ENCODE data around the gene KRR1.
"Not testable (repeated sequence)": the region's sequence is repeated elsewhere in the genome, so short reads cannot be mapped to it uniquely, and the experiment has no call there.

KRR1 gene

DNA sequence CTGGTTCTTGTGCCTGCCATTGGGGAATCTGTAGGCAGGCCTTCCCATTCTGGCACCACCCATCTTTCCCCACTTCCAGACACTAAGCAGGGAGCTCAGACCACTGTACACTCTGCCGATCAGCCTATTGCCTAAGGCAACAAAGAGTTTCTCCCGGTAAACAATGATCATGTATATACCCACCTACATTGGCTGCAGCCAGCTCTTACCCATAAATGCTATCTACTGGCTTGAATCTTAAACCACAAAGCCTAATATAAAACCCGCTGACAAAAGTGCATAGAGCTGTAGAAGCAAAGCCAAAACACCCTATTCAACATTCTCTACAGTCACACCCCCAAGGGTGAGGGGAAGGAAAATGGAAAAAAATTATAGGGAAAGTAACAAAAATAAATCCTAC is 51.7 kb downstream of the KRR1 start:
- Histone ChIP-seq H3K27me3 (ENCODE audit: insufficient read depth, low read length) (no peaks in the 10 kb centered on the region), H4K12ac (ENCODE audit: low read depth, low read length) (no peak overlapping the region), H4K91ac (ENCODE audit: low read depth, low read length) (no peak overlapping the region), H4K8ac (ENCODE audit: low read depth, low read length) (no peak overlapping the region), H3K4me1 (ENCODE audit: control insufficient read depth in 1 of 2, insufficient read depth in 2 of 2, low read length in 2 of 2) (no peaks in the 10 kb centered on the region), H3K18ac (ENCODE audit: low read length) (no peak overlapping the region), H2BK12ac (ENCODE audit: low read length) (no peak overlapping the region), H2AFZ (ENCODE audit: insufficient read depth, low read length, poor library complexity) (no peak overlapping the region), H3K79me1 (ENCODE audit: low read length) (no peaks in the 10 kb centered on the region), H2AK5ac (ENCODE audit: low read length) (no peak overlapping the region), H3K79me2 (ENCODE audit: control insufficient read depth, insufficient read depth, low read length, poor library complexity) (no peaks in the 10 kb centered on the region), H3K4me2 (ENCODE audit: low read length) (no peak overlapping the region), H3K9me3 (ENCODE audit: insufficient read depth, low read depth, low read length) (peaks cover 2% of the 10 kb centered on the region), H3K36me3 (ENCODE audit: control insufficient read depth in 1 of 2, insufficient read depth in 2 of 2, low read length in 2 of 2) (no peaks in the 10 kb centered on the region), H2BK120ac (ENCODE audit: insufficient read depth, low read length, poor library complexity) (no peak overlapping the region), H3K14ac (ENCODE audit: low read length) (no peak overlapping the region), H3K23ac (ENCODE audit: low read length) (no peak overlapping the region), H3K4me3 (ENCODE audit: low read depth, low read length) (no peak overlapping the region), H3K4ac (ENCODE audit: low read depth, low read length) (no peak overlapping the region), H3K9ac (ENCODE audit: low read length) (no peak overlapping the region), H2BK5ac (ENCODE audit: low read depth, low read length, poor library complexity) (no peak overlapping the region), H3K27ac (ENCODE audit: low read depth, low read length) (no peak overlapping the region)
- WGBS (ENCODE audit: extremely low coverage, insufficient coverage, insufficient read length): no CpG with 5 or more reads among the region's 3 CpGs
- no peak for DNase-seq

DNA sequence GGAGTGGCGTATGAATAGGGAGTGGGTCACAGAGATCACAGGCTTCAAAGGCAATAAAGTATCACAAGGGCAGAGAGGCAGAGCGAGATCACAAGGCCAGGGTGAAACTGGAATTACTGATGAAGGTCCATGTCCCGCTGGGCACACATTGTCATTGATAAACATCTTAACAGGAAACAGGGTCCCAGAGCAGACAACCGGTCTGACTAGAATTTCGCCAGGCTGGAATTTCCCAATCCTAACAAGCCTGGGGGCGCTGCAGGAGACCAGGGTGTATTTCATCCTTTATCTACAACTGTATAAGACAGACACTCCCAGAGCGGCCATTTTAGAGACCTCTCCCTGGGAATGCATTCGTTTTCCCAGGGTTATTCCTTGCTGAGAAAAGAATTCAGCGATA is 53.5 kb downstream of the KRR1 start:
- H3K36me3 ChIP-seq (ENCODE audit: control insufficient read depth in 1 of 2, insufficient read depth in 2 of 2, low read length in 2 of 2); H3K9me3 ChIP-seq (ENCODE audit: insufficient read depth, low read depth, low read length); H3K27me3 ChIP-seq (ENCODE audit: insufficient read depth, low read length); H2BK12ac ChIP-seq (ENCODE audit: low read length); H2BK120ac ChIP-seq (ENCODE audit: insufficient read depth, low read length, poor library complexity); H3K4me1 ChIP-seq (ENCODE audit: control insufficient read depth in 1 of 2, insufficient read depth in 2 of 2, low read length in 2 of 2); H4K8ac ChIP-seq (ENCODE audit: low read depth, low read length); H3K79me2 ChIP-seq (ENCODE audit: control insufficient read depth, insufficient read depth, low read length, poor library complexity); H3K27ac ChIP-seq (ENCODE audit: low read depth, low read length); H2BK5ac ChIP-seq (ENCODE audit: low read depth, low read length, poor library complexity); H3K23ac ChIP-seq (ENCODE audit: low read length); H2AFZ ChIP-seq (ENCODE audit: insufficient read depth, low read length, poor library complexity); H3K79me1 ChIP-seq (ENCODE audit: low read length); H3K4me3 ChIP-seq (ENCODE audit: low read depth, low read length); H3K4me2 ChIP-seq (ENCODE audit: low read length); H3K18ac ChIP-seq (ENCODE audit: low read length); H2AK5ac ChIP-seq (ENCODE audit: low read length); H3K14ac ChIP-seq (ENCODE audit: low read length); H3K9ac ChIP-seq (ENCODE audit: low read length); H4K91ac ChIP-seq (ENCODE audit: low read depth, low read length); H4K12ac ChIP-seq (ENCODE audit: low read depth, low read length); H3K4ac ChIP-seq (ENCODE audit: low read depth, low read length): not testable (repeated sequence)
- DNase-seq: peak; percentile 36 to 69
- no CpG with 5 or more reads among the region's 9 CpGs for WGBS (ENCODE audit: extremely low coverage, insufficient coverage, insufficient read length)

DNA sequence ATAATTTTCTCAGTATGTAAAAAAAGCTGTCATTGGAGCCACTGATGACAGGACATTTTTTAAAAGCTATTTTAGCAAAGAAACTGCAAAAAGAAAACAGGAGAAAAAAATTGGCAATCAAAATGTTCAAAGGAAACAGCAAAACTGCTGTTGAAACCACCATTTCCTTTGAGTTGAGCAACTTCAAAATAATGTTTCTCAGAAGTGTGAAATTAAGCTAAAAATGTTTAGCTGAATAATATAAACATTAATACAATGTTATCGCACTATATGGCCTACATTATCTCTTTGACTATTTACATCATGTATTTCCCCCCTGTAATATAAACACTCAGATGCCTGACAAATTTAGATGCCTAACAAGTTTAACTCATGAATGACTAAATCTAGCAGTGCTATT is 54.2 kb downstream of the KRR1 start:
- Histone ChIP-seq H2AK5ac (ENCODE audit: low read length) (no peak overlapping the region), H3K79me1 (ENCODE audit: low read length) (no peaks in the 10 kb centered on the region), H3K79me2 (ENCODE audit: control insufficient read depth, insufficient read depth, low read length, poor library complexity) (no peaks in the 10 kb centered on the region), H3K23ac (ENCODE audit: low read length) (no peak overlapping the region), H3K4ac (ENCODE audit: low read depth, low read length) (no peak overlapping the region), H3K9me3 (ENCODE audit: insufficient read depth, low read depth, low read length) (peaks cover 2% of the 10 kb centered on the region), H3K36me3 (ENCODE audit: control insufficient read depth in 1 of 2, insufficient read depth in 2 of 2, low read length in 2 of 2) (no peaks in the 10 kb centered on the region), H3K4me2 (ENCODE audit: low read length) (no peak overlapping the region), H4K91ac (ENCODE audit: low read depth, low read length) (no peak overlapping the region), H3K27ac (ENCODE audit: low read depth, low read length) (no peak overlapping the region), H2BK12ac (ENCODE audit: low read length) (no peak overlapping the region), H4K12ac (ENCODE audit: low read depth, low read length) (no peak overlapping the region), H3K27me3 (ENCODE audit: insufficient read depth, low read length) (no peaks in the 10 kb centered on the region), H3K14ac (ENCODE audit: low read length) (no peak overlapping the region), H2AFZ (ENCODE audit: insufficient read depth, low read length, poor library complexity) (no peak overlapping the region), H3K9ac (ENCODE audit: low read length) (no peak overlapping the region), H3K18ac (ENCODE audit: low read length) (no peak overlapping the region), H4K8ac (ENCODE audit: low read depth, low read length) (no peak overlapping the region), H2BK5ac (ENCODE audit: low read depth, low read length, poor library complexity) (no peak overlapping the region), H2BK120ac (ENCODE audit: insufficient read depth, low read length, poor library complexity) (no peak overlapping the region), H3K4me1 (ENCODE audit: control insufficient read depth in 1 of 2, insufficient read depth in 2 of 2, low read length in 2 of 2) (no peaks in the 10 kb centered on the region), H3K4me3 (ENCODE audit: low read depth, low read length) (no peak overlapping the region)
- no peak for DNase-seq
- WGBS (ENCODE audit: extremely low coverage, insufficient coverage, insufficient read length): no CpG with 5 or more reads among the region's 1 CpG

DNA sequence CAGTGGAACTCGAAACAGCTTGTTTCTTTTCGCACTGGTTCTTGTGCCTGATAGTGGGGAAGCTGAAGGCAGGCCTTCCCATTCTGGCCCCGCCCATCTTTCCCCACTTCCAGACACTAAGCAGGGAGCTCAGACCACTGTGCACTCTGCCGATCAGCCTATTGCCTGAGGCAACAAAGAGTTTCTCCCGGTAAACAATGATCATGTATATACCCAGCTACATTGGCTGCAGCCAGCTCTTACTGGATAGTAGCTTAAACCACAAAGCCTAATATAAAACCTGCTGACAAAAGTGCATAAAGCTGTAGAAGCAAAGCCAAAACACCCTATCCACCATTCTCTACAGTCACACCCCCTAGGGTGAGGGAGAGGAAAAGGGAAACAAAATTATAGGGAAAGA is 55.6 kb downstream of the KRR1 start:
- H3K18ac ChIP-seq (ENCODE audit: low read length): no peak overlapping the region
- H3K27me3 ChIP-seq (ENCODE audit: insufficient read depth, low read length): no peaks in the 10 kb centered on the region
- H3K79me1 ChIP-seq (ENCODE audit: low read length): no peaks in the 10 kb centered on the region
- H2BK5ac ChIP-seq (ENCODE audit: low read depth, low read length, poor library complexity): no peak overlapping the region
- no peak overlapping the region for H3K4me3 ChIP-seq (ENCODE audit: low read depth, low read length)
- no peaks in the 10 kb centered on the region for H3K36me3 ChIP-seq (ENCODE audit: control insufficient read depth in 1 of 2, insufficient read depth in 2 of 2, low read length in 2 of 2)
- no peak overlapping the region for H3K4me2 ChIP-seq (ENCODE audit: low read length)
- H3K9me3 ChIP-seq (ENCODE audit: insufficient read depth, low read depth, low read length): peaks cover 2% of the 10 kb centered on the region
- H4K12ac ChIP-seq (ENCODE audit: low read depth, low read length): no peak overlapping the region
- no peak overlapping the region for H2AK5ac ChIP-seq (ENCODE audit: low read length)
- no peak overlapping the region for H2AFZ ChIP-seq (ENCODE audit: insufficient read depth, low read length, poor library complexity)
- H4K8ac ChIP-seq (ENCODE audit: low read depth, low read length): no peak overlapping the region
- H3K9ac ChIP-seq (ENCODE audit: low read length): no peak overlapping the region
- no peak overlapping the region for H4K91ac ChIP-seq (ENCODE audit: low read depth, low read length)
- H3K4ac ChIP-seq (ENCODE audit: low read depth, low read length): no peak overlapping the region
- H3K14ac ChIP-seq (ENCODE audit: low read length): no peak overlapping the region
- H3K79me2 ChIP-seq (ENCODE audit: control insufficient read depth, insufficient read depth, low read length, poor library complexity): no peaks in the 10 kb centered on the region
- no peak overlapping the region for H3K23ac ChIP-seq (ENCODE audit: low read length)
- no peak overlapping the region for H3K27ac ChIP-seq (ENCODE audit: low read depth, low read length)
- H3K4me1 ChIP-seq (ENCODE audit: control insufficient read depth in 1 of 2, insufficient read depth in 2 of 2, low read length in 2 of 2): no peaks in the 10 kb centered on the region
- no peak overlapping the region for H2BK120ac ChIP-seq (ENCODE audit: insufficient read depth, low read length, poor library complexity)
- H2BK12ac ChIP-seq (ENCODE audit: low read length): no peak overlapping the region
- no CpG with 5 or more reads among the region's 5 CpGs for WGBS (ENCODE audit: extremely low coverage, insufficient coverage, insufficient read length)
- DNase-seq: peak in 1 of 2 donors; percentile 41
